Neural progenitor cell (in vitro differentiated cells): Measurements from ENCODE around the gene SNX9. TPM values are rescaled to one million over a fixed set of nuclear protein-coding genes. Genes with fewer than 3 reads are reported as not detected.

Source experiments
- DNase-seq: peaks from one replicate; pipeline ENCODE4 v3.0.0-alpha.2; 2016; ENCODE audit warnings: low spot score
- H2AFZ ChIP-seq: fragments of 200-600 bp; sonication (generic); replicated peaks from 2 replicates; pipeline ENCODE4 v1.6.1; 2016; ENCODE audit warnings: antibody characterized with exemption
- H3F3A ChIP-seq: fragments of 200-600 bp; sonication (generic); 2 replicates; pipeline ENCODE4 v1.6.1; 2016; ENCODE audit warnings: antibody characterized with exemption, low read depth
- H3K27ac ChIP-seq: fragments of 200-600 bp; sonication (generic); 2 replicates; pipeline ENCODE4 v1.5.1; 2016; ENCODE audit warnings: mild to moderate bottlenecking
- H3K27me3 ChIP-seq: fragments of 200-600 bp; sonication (generic); 2 replicates; pipeline ENCODE4 v1.6.1; 2016; ENCODE audit warnings: mild to moderate bottlenecking, moderate library complexity
- H3K36me3 ChIP-seq: fragments of 200-600 bp; sonication (generic); 2 replicates; pipeline ENCODE4 v1.5.1; 2016
- H3K4me1 ChIP-seq: fragments of 200-600 bp; sonication (generic); 2 replicates; pipeline ENCODE4 v1.6.1; 2016; ENCODE audit warnings: mixed run types
- H3K4me2 ChIP-seq: fragments of 200-600 bp; sonication (generic); 2 replicates; pipeline ENCODE4 v1.6.1; 2016
- H3K4me3 ChIP-seq: fragments of 200-600 bp; sonication (generic); 2 replicates; pipeline ENCODE4 v1.5.1; 2016
- H3K79me2 ChIP-seq: fragments of 200-600 bp; sonication (generic); 2 replicates; pipeline ENCODE4 v1.6.1; 2016; ENCODE audit warnings: low read depth
- H3K9ac ChIP-seq: fragments of 200-600 bp; sonication (generic); 2 replicates; pipeline ENCODE4 v1.6.1; 2016
- H3K9me3 ChIP-seq: fragments of 200-600 bp; sonication (generic); 2 replicates; pipeline ENCODE4 v1.5.1; 2016; ENCODE audit warnings: low read depth
- H4K20me1 ChIP-seq: fragments of 200-600 bp; sonication (generic); 2 replicates; pipeline ENCODE4 v1.6.1; 2016; ENCODE audit warnings: low read depth
- H3K27ac Mint-ChIP-seq: 3 replicates; pipeline ENCODE4 v1.8.0; 2021; ENCODE audit warnings: mixed read lengths
- H3K27me3 Mint-ChIP-seq: 2 replicates; pipeline ENCODE4 v1.8.0; 2022; ENCODE audit warnings: low read depth, mild to moderate bottlenecking, inconsistent platforms, moderate library complexity, mixed read lengths; ENCODE audit not compliant: insufficient read depth
- H3K36me3 Mint-ChIP-seq: 3 replicates; pipeline ENCODE4 v1.8.0; 2021; ENCODE audit warnings: mixed read lengths
- H3K4me1 Mint-ChIP-seq: 3 replicates; pipeline ENCODE4 v1.8.0; 2021; ENCODE audit warnings: mixed read lengths
- H3K4me3 Mint-ChIP-seq: 3 replicates; pipeline ENCODE4 v1.8.0; 2021; ENCODE audit warnings: mild to moderate bottlenecking, moderate library complexity, mixed read lengths
- H3K9me3 Mint-ChIP-seq: 3 replicates; pipeline ENCODE4 v1.8.0; 2020; ENCODE audit warnings: mixed read lengths
- EZH2 ChIP-seq: fragments of 200-600 bp; sonication (generic); IDR thresholded peaks from 2 replicates; pipeline ENCODE4 v1.6.1; 2017; ENCODE audit warnings: antibody characterized with exemption, mild to moderate bottlenecking, moderate library complexity
- EZH2phosphoT487 ChIP-seq: fragments of 200-600 bp; sonication (generic); IDR thresholded peaks from 2 replicates; pipeline ENCODE4 v1.6.1; 2017; ENCODE audit warnings: antibody characterized with exemption
- total RNA-seq: library from RNA; depleted of rRNA; stranded (reverse); fragments of >200 nt; gene quantifications from 2 replicates; pipeline ENCODE4 v1.2.3, GENCODE V29; 2015; ENCODE audit warnings: low replicate concordance
- TF ChIP-seq, protein P1 (sequence below): fragments of 200-600 bp; sonication (generic); IDR thresholded peaks from 2 replicates; pipeline ENCODE4 v1.5.1; 2017; ENCODE audit warnings: antibody characterized with exemption, mild to moderate bottlenecking

Gene SNX9
- total RNA-seq, 1 donor from 2014 or later: 17.8 TPM

DNA sequence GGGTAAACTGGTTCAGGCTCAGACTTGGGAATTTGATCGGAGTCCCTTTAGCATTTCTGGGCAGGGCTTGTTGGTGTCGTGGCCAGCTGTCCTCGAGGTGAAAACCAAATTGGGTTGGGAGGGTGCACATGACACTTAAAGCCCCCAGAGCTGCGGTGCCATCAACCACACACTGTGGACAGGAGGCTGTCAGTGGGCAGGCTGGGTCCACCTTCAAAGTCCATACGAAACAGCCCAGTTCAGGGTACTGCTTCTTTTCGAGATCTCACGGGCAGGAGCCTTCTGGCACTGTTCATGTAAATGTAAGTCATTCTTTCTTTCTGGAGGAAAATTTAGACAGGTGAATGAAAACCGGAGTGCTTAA, 165.6 kb downstream of the SNX9 start:
- Histone ChIP-seq H3F3A (peaks cover 5% of the 10 kb centered on the region), H3K36me3 (no peaks in the 10 kb centered on the region), H3K79me2 (no peaks in the 10 kb centered on the region), H3K27ac (no peak overlapping the region), H3K9me3 (no peaks in the 10 kb centered on the region), H3K4me3 (no peak overlapping the region), H3K27me3 (peaks cover 8% of the 10 kb centered on the region), H2AFZ (no peak overlapping the region), H3K4me2 (no peak overlapping the region), H3K9ac (no peak overlapping the region), H4K20me1 (no peaks in the 10 kb centered on the region), H3K4me1 (peaks cover 13% of the 10 kb centered on the region)
- H3K27me3 Mint-ChIP-seq: no peaks in the 10 kb centered on the region
- H3K9me3 Mint-ChIP-seq: no peaks in the 10 kb centered on the region
- no peaks in the 10 kb centered on the region for H3K36me3 Mint-ChIP-seq
- DNase-seq: no peak
- no peak overlapping the region for H3K4me3 Mint-ChIP-seq
- H3K27ac Mint-ChIP-seq: no peak overlapping the region
- TF ChIP-seq EZH2phosphoT487: no peak
- TF ChIP-seq EZH2: no peak
- TF ChIP-seq, protein P1, sequence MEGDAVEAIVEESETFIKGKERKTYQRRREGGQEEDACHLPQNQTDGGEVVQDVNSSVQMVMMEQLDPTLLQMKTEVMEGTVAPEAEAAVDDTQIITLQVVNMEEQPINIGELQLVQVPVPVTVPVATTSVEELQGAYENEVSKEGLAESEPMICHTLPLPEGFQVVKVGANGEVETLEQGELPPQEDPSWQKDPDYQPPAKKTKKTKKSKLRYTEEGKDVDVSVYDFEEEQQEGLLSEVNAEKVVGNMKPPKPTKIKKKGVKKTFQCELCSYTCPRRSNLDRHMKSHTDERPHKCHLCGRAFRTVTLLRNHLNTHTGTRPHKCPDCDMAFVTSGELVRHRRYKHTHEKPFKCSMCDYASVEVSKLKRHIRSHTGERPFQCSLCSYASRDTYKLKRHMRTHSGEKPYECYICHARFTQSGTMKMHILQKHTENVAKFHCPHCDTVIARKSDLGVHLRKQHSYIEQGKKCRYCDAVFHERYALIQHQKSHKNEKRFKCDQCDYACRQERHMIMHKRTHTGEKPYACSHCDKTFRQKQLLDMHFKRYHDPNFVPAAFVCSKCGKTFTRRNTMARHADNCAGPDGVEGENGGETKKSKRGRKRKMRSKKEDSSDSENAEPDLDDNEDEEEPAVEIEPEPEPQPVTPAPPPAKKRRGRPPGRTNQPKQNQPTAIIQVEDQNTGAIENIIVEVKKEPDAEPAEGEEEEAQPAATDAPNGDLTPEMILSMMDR: no peak
- H3K4me1 Mint-ChIP-seq: peaks cover 23% of the 10 kb centered on the region

DNA sequence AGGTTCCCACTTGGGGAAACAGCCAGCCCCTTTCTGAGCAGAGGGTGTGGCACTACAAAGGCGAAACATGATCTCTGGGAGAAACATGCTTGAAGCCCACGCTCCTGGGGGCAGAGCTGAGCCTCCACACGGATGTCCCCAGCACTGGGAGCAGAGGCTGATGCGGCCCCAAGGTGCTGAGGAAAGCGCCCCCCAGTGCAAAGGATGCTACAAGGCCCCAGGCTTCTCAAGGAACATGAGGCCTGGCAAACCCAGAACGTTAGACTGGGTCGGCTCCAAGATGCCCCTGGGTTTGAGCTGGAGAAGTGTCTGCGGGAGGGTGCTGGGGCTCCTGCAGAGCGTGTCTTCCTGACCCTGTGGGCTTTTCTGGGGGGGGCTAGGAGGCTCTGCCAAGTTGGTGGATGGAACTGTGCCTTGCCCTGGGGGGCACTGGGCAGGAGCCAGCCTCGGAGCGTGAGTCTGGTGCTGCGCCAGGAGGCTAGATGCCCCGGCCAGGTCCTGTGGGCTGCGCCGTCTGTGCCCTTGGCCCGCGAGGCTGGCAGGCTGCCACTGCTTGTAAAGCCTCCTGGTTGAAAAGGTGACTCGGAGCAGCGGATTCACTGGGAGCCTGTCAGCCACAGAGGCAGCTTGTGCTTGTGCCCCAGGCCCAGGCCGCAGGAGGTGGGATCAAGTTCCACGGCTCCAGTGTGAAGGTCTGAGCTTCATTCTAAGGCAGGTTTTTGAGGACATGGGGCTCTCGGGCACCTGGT, 166.7 kb downstream of the SNX9 start:
- H3K9ac ChIP-seq: no peak overlapping the region
- TF ChIP-seq EZH2phosphoT487 (no peak), EZH2 (no peak)
- TF ChIP-seq, protein P1: no peak
- H3K36me3 ChIP-seq: no peaks in the 10 kb centered on the region
- no peaks in the 10 kb centered on the region for H3K9me3 Mint-ChIP-seq
- no peaks in the 10 kb centered on the region for H3K9me3 ChIP-seq
- H3K4me2 ChIP-seq: no peak overlapping the region
- H3K79me2 ChIP-seq: no peaks in the 10 kb centered on the region
- no peak overlapping the region for H3K27ac Mint-ChIP-seq
- H3K4me3 ChIP-seq: no peak overlapping the region
- H3K4me1 ChIP-seq: peaks cover 13% of the 10 kb centered on the region
- no peak overlapping the region for H3K27ac ChIP-seq
- no peaks in the 10 kb centered on the region for H3K36me3 Mint-ChIP-seq
- peaks cover 19% of the 10 kb centered on the region for H3K4me1 Mint-ChIP-seq
- H4K20me1 ChIP-seq: no peaks in the 10 kb centered on the region
- no peaks in the 10 kb centered on the region for H3K27me3 ChIP-seq
- DNase-seq: no peak
- no peak overlapping the region for H3K4me3 Mint-ChIP-seq
- H2AFZ ChIP-seq: no peak overlapping the region
- no peaks in the 10 kb centered on the region for H3K27me3 Mint-ChIP-seq
- H3F3A ChIP-seq: peaks cover 5% of the 10 kb centered on the region

DNA sequence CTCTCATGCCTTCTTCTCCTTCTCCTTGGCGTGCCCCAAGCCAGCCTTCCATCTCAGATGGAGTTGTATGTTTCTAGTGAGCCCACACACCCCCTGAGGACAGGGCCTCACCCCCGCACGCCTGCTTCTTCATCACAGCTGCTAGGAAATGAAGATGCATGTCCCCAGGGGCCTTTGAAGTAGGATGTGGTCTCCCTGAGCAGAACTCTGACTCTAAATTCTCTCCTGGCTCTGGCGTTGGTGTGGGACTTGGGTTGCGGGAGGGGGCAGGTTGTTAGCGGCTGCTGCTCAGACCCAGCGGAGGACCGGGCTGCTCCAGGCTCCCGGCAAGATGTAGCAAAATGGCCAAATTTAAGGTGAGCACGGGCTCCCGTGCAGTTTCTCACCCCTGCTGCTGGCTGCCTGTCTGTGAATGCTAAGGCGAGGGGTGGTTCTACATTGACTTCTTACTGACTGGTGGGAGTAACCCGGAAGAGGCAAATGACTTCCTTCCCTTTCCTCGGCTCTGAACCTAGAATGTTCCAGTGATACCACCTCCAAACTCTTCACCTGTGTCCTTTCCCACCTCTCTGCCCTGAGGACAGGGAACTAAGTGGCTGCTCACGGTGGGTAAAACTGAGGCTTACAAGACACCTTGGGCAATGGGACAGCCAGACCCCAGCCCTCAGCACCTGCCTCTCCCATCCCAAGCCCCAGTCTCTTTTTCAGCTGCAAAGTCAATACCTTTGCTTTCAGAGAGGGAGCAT, 167.4 kb downstream of the SNX9 start:
- Histone ChIP-seq H4K20me1 (no peaks in the 10 kb centered on the region), H3F3A (peaks cover 5% of the 10 kb centered on the region), H2AFZ (no peak overlapping the region), H3K27me3 (no peaks in the 10 kb centered on the region), H3K9ac (no peak overlapping the region), H3K4me2 (no peak overlapping the region), H3K4me3 (no peak overlapping the region), H3K79me2 (no peaks in the 10 kb centered on the region), H3K27ac (no peak overlapping the region), H3K9me3 (no peaks in the 10 kb centered on the region), H3K4me1 (peaks cover 6% of the 10 kb centered on the region), H3K36me3 (no peaks in the 10 kb centered on the region)
- peaks cover 12% of the 10 kb centered on the region for H3K4me1 Mint-ChIP-seq
- no peak for TF ChIP-seq EZH2
- no peak overlapping the region for H3K4me3 Mint-ChIP-seq
- no peaks in the 10 kb centered on the region for H3K9me3 Mint-ChIP-seq
- no peak overlapping the region for H3K27ac Mint-ChIP-seq
- H3K36me3 Mint-ChIP-seq: no peaks in the 10 kb centered on the region
- no peak for DNase-seq
- no peaks in the 10 kb centered on the region for H3K27me3 Mint-ChIP-seq

DNA sequence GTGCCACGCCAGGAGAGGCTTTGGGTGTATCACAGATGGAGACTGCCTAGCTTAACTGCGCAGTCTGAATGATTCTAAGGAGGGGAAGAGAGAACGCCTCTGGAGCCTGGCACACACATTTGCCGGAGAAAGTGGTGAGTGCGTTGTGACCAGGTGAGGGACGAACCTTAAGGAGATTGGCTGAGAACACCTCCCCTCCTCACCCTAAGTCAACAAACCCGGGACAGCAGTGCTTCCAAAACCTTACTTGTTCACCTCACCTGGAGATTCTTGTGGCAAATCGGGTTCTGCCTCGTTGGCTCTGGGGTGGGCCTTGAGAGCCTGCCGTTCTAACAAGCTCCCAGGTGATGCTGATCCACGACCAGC, 168.0 kb downstream of the SNX9 start:
- no peak overlapping the region for H2AFZ ChIP-seq
- no peaks in the 10 kb centered on the region for H3K36me3 Mint-ChIP-seq
- TF ChIP-seq EZH2 (no peak), EZH2phosphoT487 (no peak)
- TF ChIP-seq, protein P1: no peak
- no peak overlapping the region for H3K4me3 ChIP-seq
- no peaks in the 10 kb centered on the region for H3K9me3 Mint-ChIP-seq
- no peak overlapping the region for H3K4me2 ChIP-seq
- H3F3A ChIP-seq: peaks cover 5% of the 10 kb centered on the region
- H3K27ac ChIP-seq: no peak overlapping the region
- H3K27ac Mint-ChIP-seq: no peak overlapping the region
- no peak overlapping the region for H3K4me3 Mint-ChIP-seq
- peaks cover 2% of the 10 kb centered on the region for H3K4me1 ChIP-seq
- H3K36me3 ChIP-seq: no peaks in the 10 kb centered on the region
- H3K79me2 ChIP-seq: no peaks in the 10 kb centered on the region
- H3K9ac ChIP-seq: no peak overlapping the region
- no peaks in the 10 kb centered on the region for H3K27me3 ChIP-seq
- H3K9me3 ChIP-seq: no peaks in the 10 kb centered on the region
- DNase-seq: no peak
- H3K4me1 Mint-ChIP-seq: peaks cover 8% of the 10 kb centered on the region
- H4K20me1 ChIP-seq: no peaks in the 10 kb centered on the region
- no peaks in the 10 kb centered on the region for H3K27me3 Mint-ChIP-seq
